ENCODE results near the gene PSMB10. TPM values are rescaled to one million over a fixed set of nuclear protein-coding genes. Genes with fewer than 3 reads are reported as not detected.
"Not testable (repeated sequence)": the region's sequence is repeated elsewhere in the genome, so short reads cannot be mapped to it uniquely, and the experiment has no call there.

The PSMB10 gene
- total RNA-seq, 1 donor from 2014 or later = 28.7 TPM

DNA sequence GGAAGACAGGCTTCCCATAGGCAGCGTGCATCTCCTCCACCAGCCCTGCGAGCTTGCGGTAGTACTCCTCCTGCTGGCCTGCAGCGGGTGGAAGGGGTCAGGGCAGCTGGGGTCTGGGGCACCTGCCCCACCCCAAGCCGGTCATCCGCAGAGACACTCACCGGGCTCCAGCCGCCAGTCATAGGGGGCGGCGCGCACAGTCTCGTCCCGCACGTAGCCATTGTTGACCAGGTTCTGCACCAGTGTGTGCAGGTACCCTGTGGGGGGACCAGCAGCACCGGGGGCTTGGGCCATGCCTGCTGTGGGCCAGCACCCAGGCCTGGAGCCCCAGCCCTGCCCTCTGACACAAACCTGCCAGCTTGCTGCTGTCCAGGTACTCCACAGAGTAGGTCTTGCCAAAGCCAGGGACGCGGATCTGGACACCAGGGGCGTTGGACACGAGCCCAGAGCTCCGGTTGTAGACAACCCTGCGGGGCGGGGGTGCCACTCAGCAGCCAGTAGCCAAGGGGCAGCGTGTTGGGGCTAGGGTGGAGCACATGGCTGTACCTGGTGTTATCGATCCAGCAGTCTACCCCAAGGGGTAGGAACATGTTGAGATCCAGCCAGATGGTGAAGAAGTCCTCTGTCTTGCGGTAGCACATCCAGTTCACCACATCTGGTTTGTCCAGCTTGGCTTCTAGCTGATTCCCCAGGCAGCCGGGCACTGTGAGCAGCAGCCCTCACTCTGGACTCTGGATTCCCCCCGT, 6.0 kb upstream of the PSMB10 start:
- H3K27me3 ChIP-seq (ENCODE audit: control insufficient read depth in 3 of 3, insufficient read depth in 3 of 3, low read length in 3 of 3) = no peaks in the 10 kb centered on the region
- H3K9me3 ChIP-seq (ENCODE audit: control insufficient read depth in 3 of 3, low read length in 3 of 3) = no peaks in the 10 kb centered on the region
- H3K27ac ChIP-seq (ENCODE audit: low read depth, low read length) = peak overlapping the region; percentile 62
- H3K36me3 ChIP-seq (ENCODE audit: control insufficient read depth in 3 of 3, insufficient read depth in 3 of 3, low read length in 3 of 3) = peaks cover 45 to 71% (median 52%) of the 10 kb centered on the region in 3 donors
- peaks cover 29 to 46% (median 42%) of the 10 kb centered on the region in 3 donors for H3K4me1 ChIP-seq (ENCODE audit: control insufficient read depth in 3 of 3, insufficient read depth in 3 of 3, low read length in 3 of 3)
- H3K4me3 ChIP-seq (ENCODE audit: low read length in 3 of 3) = no peak overlapping the region
- peak overlapping the region in 1 of 3 donors; percentile 8 for H3K9ac ChIP-seq (ENCODE audit: low read depth in 1 of 3, low read length in 3 of 3)

DNA sequence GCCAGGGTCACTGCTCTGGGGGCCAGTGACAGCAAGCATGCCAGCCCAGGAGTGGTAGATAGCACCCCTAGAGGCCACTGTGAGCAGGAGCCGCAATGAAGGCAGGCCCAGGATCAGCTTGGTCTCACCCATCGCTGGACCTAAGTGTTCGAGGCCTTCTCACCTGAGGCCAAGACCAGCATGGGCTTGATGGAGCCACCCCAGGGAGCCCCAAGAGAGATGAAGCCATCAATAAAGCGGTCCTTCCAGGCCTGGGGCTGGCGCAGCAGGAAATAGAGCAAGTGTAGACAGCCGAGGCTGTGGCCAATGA, 5.5 kb upstream of the PSMB10 start:
- Histone ChIP-seq H3K27ac (ENCODE audit: low read depth, low read length) (no peak overlapping the region), H3K4me1 (ENCODE audit: control insufficient read depth in 3 of 3, insufficient read depth in 3 of 3, low read length in 3 of 3) (peaks cover 32 to 50% (median 45%) of the 10 kb centered on the region in 3 donors), H3K36me3 (ENCODE audit: control insufficient read depth in 3 of 3, insufficient read depth in 3 of 3, low read length in 3 of 3) (peaks cover 40 to 66% (median 47%) of the 10 kb centered on the region in 3 donors), H3K4me3 (ENCODE audit: low read length in 3 of 3) (no peak overlapping the region), H3K27me3 (ENCODE audit: control insufficient read depth in 3 of 3, insufficient read depth in 3 of 3, low read length in 3 of 3) (no peaks in the 10 kb centered on the region), H3K9ac (ENCODE audit: low read depth in 1 of 3, low read length in 3 of 3) (no peak overlapping the region), H3K9me3 (ENCODE audit: control insufficient read depth in 3 of 3, low read length in 3 of 3) (no peaks in the 10 kb centered on the region)

GRCh38 chr16:67941469-67942199, 5.0 kb upstream of the PSMB10 start:
- Histone ChIP-seq H3K4me3 (ENCODE audit: low read length in 3 of 3) (no peak overlapping the region), H3K27ac (ENCODE audit: low read depth, low read length) (no peak overlapping the region), H3K36me3 (ENCODE audit: control insufficient read depth in 3 of 3, insufficient read depth in 3 of 3, low read length in 3 of 3) (peaks cover 35 to 60% (median 42%) of the 10 kb centered on the region in 3 donors), H3K9me3 (ENCODE audit: control insufficient read depth in 3 of 3, low read length in 3 of 3) (no peaks in the 10 kb centered on the region), H3K27me3 (ENCODE audit: control insufficient read depth in 3 of 3, insufficient read depth in 3 of 3, low read length in 3 of 3) (no peaks in the 10 kb centered on the region), H3K4me1 (ENCODE audit: control insufficient read depth in 3 of 3, insufficient read depth in 3 of 3, low read length in 3 of 3) (peaks cover 37 to 55% (median 50%) of the 10 kb centered on the region in 3 donors), H3K9ac (ENCODE audit: low read depth in 1 of 3, low read length in 3 of 3) (no peak overlapping the region)

- no peak overlapping the region for H3K9ac ChIP-seq (ENCODE audit: low read depth in 1 of 3, low read length in 3 of 3)
- peaks cover 24 to 50% (median 31%) of the 10 kb centered on the region in 3 donors for H3K36me3 ChIP-seq (ENCODE audit: control insufficient read depth in 3 of 3, insufficient read depth in 3 of 3, low read length in 3 of 3)
- H3K27me3 ChIP-seq (ENCODE audit: control insufficient read depth in 3 of 3, insufficient read depth in 3 of 3, low read length in 3 of 3) = no peaks in the 10 kb centered on the region
- H3K9me3 ChIP-seq (ENCODE audit: control insufficient read depth in 3 of 3, low read length in 3 of 3) = no peaks in the 10 kb centered on the region
- no peak overlapping the region for H3K4me3 ChIP-seq (ENCODE audit: low read length in 3 of 3)
- H3K27ac ChIP-seq (ENCODE audit: low read depth, low read length) = no peak overlapping the region
- peaks cover 39 to 49% (median 44%) of the 10 kb centered on the region in 3 donors for H3K4me1 ChIP-seq (ENCODE audit: control insufficient read depth in 3 of 3, insufficient read depth in 3 of 3, low read length in 3 of 3)
Observed at GRCh38 chr16:67940446-67941089, 3.9 kb upstream of the PSMB10 start.

GRCh38 chr16:67939507-67940445, 3.1 kb upstream of the PSMB10 start:
- Histone ChIP-seq H3K27me3 (ENCODE audit: control insufficient read depth in 3 of 3, insufficient read depth in 3 of 3, low read length in 3 of 3) (no peaks in the 10 kb centered on the region), H3K36me3 (ENCODE audit: control insufficient read depth in 3 of 3, insufficient read depth in 3 of 3, low read length in 3 of 3) (peaks cover 16 to 42% (median 23%) of the 10 kb centered on the region in 3 donors), H3K4me3 (ENCODE audit: low read length in 3 of 3) (no peak overlapping the region), H3K9ac (ENCODE audit: low read depth in 1 of 3, low read length in 3 of 3) (peak overlapping the region in 2 of 3 donors; percentile 10 to 45), H3K27ac (ENCODE audit: low read depth, low read length) (no peak overlapping the region), H3K4me1 (ENCODE audit: control insufficient read depth in 3 of 3, insufficient read depth in 3 of 3, low read length in 3 of 3) (peaks cover 40 to 49% (median 43%) of the 10 kb centered on the region in 3 donors), H3K9me3 (ENCODE audit: control insufficient read depth in 3 of 3, low read length in 3 of 3) (no peaks in the 10 kb centered on the region)

DNA sequence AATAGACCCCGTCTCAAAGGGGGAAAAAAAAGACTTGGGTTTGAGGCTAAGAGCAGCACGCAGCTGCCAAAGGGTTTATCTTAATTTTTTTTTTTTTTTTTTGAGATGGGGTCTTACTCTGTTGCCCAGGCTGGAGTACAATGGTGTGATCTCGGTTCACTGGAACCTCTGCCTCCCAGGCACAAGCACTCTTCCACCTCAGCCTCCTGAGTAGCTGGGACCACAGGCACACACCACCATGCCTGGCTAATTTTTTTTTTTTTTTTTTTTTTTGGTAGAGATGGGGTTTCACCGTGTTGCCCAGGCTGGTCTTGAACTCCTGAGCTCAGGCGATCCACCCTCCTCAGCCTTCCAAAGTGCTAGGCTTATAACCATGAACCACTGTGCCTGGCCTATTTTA, 1.1 kb upstream of the PSMB10 start:
- peaks cover 31 to 42% (median 38%) of the 10 kb centered on the region in 3 donors for H3K4me1 ChIP-seq (ENCODE audit: control insufficient read depth in 3 of 3, insufficient read depth in 3 of 3, low read length in 3 of 3)
- H3K36me3 ChIP-seq (ENCODE audit: control insufficient read depth in 3 of 3, insufficient read depth in 3 of 3, low read length in 3 of 3) = peaks cover 15 to 28% (median 17%) of the 10 kb centered on the region in 3 donors
- not testable (repeated sequence) for H3K27me3 ChIP-seq (ENCODE audit: control insufficient read depth in 3 of 3, insufficient read depth in 3 of 3, low read length in 3 of 3); H3K27ac ChIP-seq (ENCODE audit: low read depth, low read length); H3K4me3 ChIP-seq (ENCODE audit: low read length in 3 of 3); H3K9ac ChIP-seq (ENCODE audit: low read depth in 1 of 3, low read length in 3 of 3); H3K9me3 ChIP-seq (ENCODE audit: control insufficient read depth in 3 of 3, low read length in 3 of 3)

DNA sequence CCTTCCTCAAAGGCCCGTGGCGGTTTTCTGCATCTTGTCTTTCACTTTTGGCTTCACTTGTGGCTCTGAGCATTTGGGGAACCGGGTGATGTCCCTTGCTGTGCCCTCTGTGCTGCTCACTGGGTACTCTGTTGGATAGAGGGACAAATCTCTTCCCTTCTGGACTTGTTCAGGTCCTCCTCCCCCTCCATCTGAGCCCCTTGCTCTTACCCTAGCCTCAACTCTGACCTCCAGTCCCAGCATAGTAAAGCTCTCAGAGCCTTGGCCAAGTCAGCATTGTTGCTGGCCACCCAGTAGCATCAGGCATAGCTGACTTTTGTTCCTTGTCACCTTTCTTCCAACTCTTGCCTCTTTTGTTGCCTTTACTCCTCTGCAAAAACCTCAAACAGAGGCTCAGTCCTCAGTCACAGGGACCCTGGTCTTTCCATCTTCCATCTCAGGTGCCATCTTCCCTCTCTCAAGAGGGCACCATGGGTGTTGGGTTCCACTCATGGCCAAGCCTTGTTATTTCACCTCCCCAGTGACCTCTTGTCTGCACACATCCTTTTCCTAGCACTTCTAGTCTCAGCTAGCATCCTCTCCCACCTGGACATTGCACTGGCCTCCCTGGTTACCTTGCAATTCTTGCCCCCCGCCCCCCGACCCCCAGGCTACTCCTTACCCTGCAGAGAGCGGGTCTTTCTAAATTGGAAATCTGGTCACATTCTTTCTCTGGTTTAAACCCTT, 393 bp upstream of the PSMB10 start:
- Histone ChIP-seq H3K27ac (ENCODE audit: low read depth, low read length) (peak overlapping the region; percentile 88), H3K9ac (ENCODE audit: low read depth in 1 of 3, low read length in 3 of 3) (peak overlapping the region; percentile 94), H3K36me3 (ENCODE audit: control insufficient read depth in 3 of 3, insufficient read depth in 3 of 3, low read length in 3 of 3) (peaks cover 15 to 24% (median 16%) of the 10 kb centered on the region in 3 donors), H3K4me1 (ENCODE audit: control insufficient read depth in 3 of 3, insufficient read depth in 3 of 3, low read length in 3 of 3) (peaks cover 28 to 40% (median 38%) of the 10 kb centered on the region in 3 donors), H3K9me3 (ENCODE audit: control insufficient read depth in 3 of 3, low read length in 3 of 3) (no peaks in the 10 kb centered on the region), H3K4me3 (ENCODE audit: low read length in 3 of 3) (peak overlapping the region; percentile 92 to 100 (median 99)), H3K27me3 (ENCODE audit: control insufficient read depth in 3 of 3, insufficient read depth in 3 of 3, low read length in 3 of 3) (no peaks in the 10 kb centered on the region)

GRCh38 chr16:67935402-67936123, 1.1 kb downstream of the PSMB10 start:
- peaks cover 17 to 26% (median 25%) of the 10 kb centered on the region in 3 donors for H3K36me3 ChIP-seq (ENCODE audit: control insufficient read depth in 3 of 3, insufficient read depth in 3 of 3, low read length in 3 of 3)
- no peaks in the 10 kb centered on the region for H3K27me3 ChIP-seq (ENCODE audit: control insufficient read depth in 3 of 3, insufficient read depth in 3 of 3, low read length in 3 of 3)
- peak overlapping the region; percentile 92 to 100 (median 99) for H3K4me3 ChIP-seq (ENCODE audit: low read length in 3 of 3)
- peaks cover 28 to 40% (median 36%) of the 10 kb centered on the region in 3 donors for H3K4me1 ChIP-seq (ENCODE audit: control insufficient read depth in 3 of 3, insufficient read depth in 3 of 3, low read length in 3 of 3)
- peak overlapping the region; percentile 94 for H3K9ac ChIP-seq (ENCODE audit: low read depth in 1 of 3, low read length in 3 of 3)
- peak overlapping the region; percentile 88 for H3K27ac ChIP-seq (ENCODE audit: low read depth, low read length)
- no peaks in the 10 kb centered on the region for H3K9me3 ChIP-seq (ENCODE audit: control insufficient read depth in 3 of 3, low read length in 3 of 3)

Data from skeletal muscle tissue (tissue), 4 donors.